Neural cell (in vitro differentiated cells): Measurements from ENCODE around the gene ANKRD44. TPM values are rescaled to one million over a fixed set of nuclear protein-coding genes. Genes with fewer than 3 reads are reported as not detected.

Source experiments
- H2AFZ ChIP-seq: fragments of 200-600, 300-800 bp; sonication (generic), shearing (Covaris generic); 2 replicates; pipeline ENCODE4 v1.6.0; 2014; ENCODE audit warnings: low read depth, mild to moderate bottlenecking, antibody characterized with exemption, low read length, moderate library complexity
- H3F3A ChIP-seq: fragments of 200-600 bp; shearing (Covaris generic); 2 replicates; pipeline ENCODE4 v1.6.1; 2016; ENCODE audit warnings: mild to moderate bottlenecking, moderate library complexity, mixed read lengths, antibody characterized with exemption, low read length; ENCODE audit not compliant: insufficient read depth, poor library complexity, severe bottlenecking
- H3K27ac ChIP-seq: fragments of 200-600, 300-800 bp; sonication (generic), shearing (Covaris generic); 2 replicates; pipeline ENCODE4 v1.5.1; 2014; ENCODE audit warnings: mild to moderate bottlenecking, low read length, moderate library complexity
- H3K27me3 ChIP-seq: fragments of 300-800, 200-600 bp; sonication (generic), shearing (Covaris generic); 2 replicates; pipeline ENCODE4 v1.6.0; 2014; ENCODE audit warnings: mild to moderate bottlenecking, low read depth, low read length, moderate library complexity; ENCODE audit not compliant: insufficient read depth
- H3K36me3 ChIP-seq: fragments of 300-800, 200-600 bp; sonication (generic), shearing (Covaris generic); 2 replicates; pipeline ENCODE4 v1.5.1; 2014; ENCODE audit warnings: mild to moderate bottlenecking, antibody characterized with exemption, low read length, moderate library complexity; ENCODE audit not compliant: insufficient read depth
- H3K4me2 ChIP-seq: fragments of 300-800, 200-600 bp; sonication (generic), shearing (Covaris generic); 2 replicates; pipeline ENCODE4 v1.6.0; 2014; ENCODE audit warnings: mild to moderate bottlenecking, low read length
- H3K4me3 ChIP-seq: fragments of 300-800, 200-600 bp; sonication (generic), shearing (Covaris generic); 2 replicates; pipeline ENCODE4 v1.5.1; 2014; ENCODE audit warnings: mild to moderate bottlenecking, low read length, moderate library complexity
- H3K79me2 ChIP-seq: fragments of 200-600 bp; shearing (Covaris generic); replicated peaks from 2 replicates; pipeline ENCODE4 v1.6.0; 2014; ENCODE audit warnings: mild to moderate bottlenecking, low read length, moderate library complexity; ENCODE audit not compliant: insufficient read depth
- H3K9ac ChIP-seq: fragments of 300-800, 200-600 bp; sonication (generic), shearing (Covaris generic); 2 replicates; pipeline ENCODE4 v1.6.1; 2016; ENCODE audit warnings: mild to moderate bottlenecking, low read length, mixed read lengths
- H3K9me2 ChIP-seq: fragments of 200-600 bp; shearing (Covaris generic); 2 replicates; pipeline ENCODE4 v1.6.1; 2016; ENCODE audit warnings: mild to moderate bottlenecking, low read length, mixed read lengths; ENCODE audit not compliant: insufficient read depth
- H3K9me3 ChIP-seq: fragments of 200-600, 300-800 bp; sonication (generic), shearing (Covaris generic); 2 replicates; pipeline ENCODE4 v1.6.1; 2016; ENCODE audit warnings: mild to moderate bottlenecking, mixed run types, low read length, moderate library complexity, mixed read lengths
- H4K20me1 ChIP-seq: fragments of 200-600 bp; shearing (Covaris generic); 2 replicates; pipeline ENCODE4 v1.6.1; 2016; ENCODE audit warnings: mild to moderate bottlenecking, mixed run types; ENCODE audit not compliant: insufficient read depth
- EP300 ChIP-seq: fragments of 450-650 bp; conservative IDR thresholded peaks from 2 replicates; pipeline ENCODE4 v1.6.1; 2014; ENCODE audit warnings: antibody characterized with exemption, mild to moderate bottlenecking, moderate library complexity; ENCODE audit not compliant: poor library complexity, severe bottlenecking
- EZH2 ChIP-seq: fragments of 200-600, 300-800 bp; shearing (Covaris generic), sonication (generic); IDR thresholded peaks from 2 replicates; pipeline ENCODE4 v1.6.1; 2014; ENCODE audit warnings: antibody characterized with exemption, low read length, borderline replicate concordance, mild to moderate bottlenecking; ENCODE audit not compliant: insufficient read depth, poor library complexity, severe bottlenecking
- MXI1 ChIP-seq: fragments of 450-650 bp; conservative IDR thresholded peaks from 2 replicates; pipeline ENCODE4 v1.6.1; 2014; ENCODE audit warnings: antibody characterized with exemption, mild to moderate bottlenecking; ENCODE audit not compliant: poor library complexity, severe bottlenecking
- POLR2AphosphoS5 ChIP-seq: IDR thresholded peaks from 2 replicates; pipeline ENCODE4 v1.6.1; 2012
- RAD21 ChIP-seq: fragments of 450-650 bp; conservative IDR thresholded peaks from 2 replicates; pipeline ENCODE4 v1.6.1; 2014; ENCODE audit warnings: antibody characterized with exemption, mild to moderate bottlenecking, moderate library complexity
- SMC3 ChIP-seq: fragments of 450-650 bp; conservative IDR thresholded peaks from 2 replicates; pipeline ENCODE4 v1.6.1; 2014; ENCODE audit warnings: antibody characterized with exemption, mild to moderate bottlenecking, moderate library complexity; ENCODE audit not compliant: poor library complexity
- TAF1 ChIP-seq: IDR thresholded peaks from 2 replicates; pipeline ENCODE4 v1.6.1; 2012; ENCODE audit warnings: low read depth
- polyA plus RNA-seq: library from polyadenylated mRNA; depleted of rRNA; stranded (reverse); fragments of >200 nt; gene quantifications from 2 replicates; pipeline ENCODE4 v1.2.3, GENCODE V29; 2014
- TF ChIP-seq, protein P1 (sequence below): IDR thresholded peaks from 2 replicates; pipeline ENCODE4 v1.6.1; 2012; ENCODE audit warnings: borderline replicate concordance
- TF ChIP-seq, protein P2 (sequence below): fragments of 450-650 bp; IDR thresholded peaks from 2 replicates; pipeline ENCODE4 v1.5.1; 2014; ENCODE audit warnings: antibody characterized with exemption, mild to moderate bottlenecking, moderate library complexity; ENCODE audit not compliant: poor library complexity, severe bottlenecking

The ANKRD44 gene
- polyA plus RNA-seq, 1 donor from 2014 or later: 94.3 TPM

DNA sequence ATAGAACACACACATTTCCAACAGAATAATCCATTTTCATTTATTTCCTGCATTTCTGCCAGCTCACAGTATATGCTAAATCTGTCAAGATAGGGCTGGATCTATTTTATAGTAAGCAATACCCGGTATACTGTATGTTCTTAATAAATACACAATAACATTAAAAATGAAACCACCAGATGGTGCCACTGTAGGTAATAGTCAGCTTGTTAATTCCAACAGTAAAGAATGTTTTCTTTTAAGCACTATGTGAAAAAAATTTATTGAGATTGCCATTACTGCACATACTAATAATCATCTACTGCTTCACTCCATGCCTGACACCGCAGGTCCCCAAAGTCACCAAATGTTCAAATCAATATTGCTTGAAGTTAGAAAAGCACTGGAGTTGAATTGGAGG, 252.6 kb downstream of the ANKRD44 start:
- Histone ChIP-seq H3K9ac (no peak overlapping the region), H3F3A (peaks cover 2% of the 10 kb centered on the region), H3K27ac (no peak overlapping the region), H3K9me3 (peaks cover 2% of the 10 kb centered on the region), H3K4me2 (no peak overlapping the region), H3K27me3 (no peaks in the 10 kb centered on the region), H4K20me1 (no peaks in the 10 kb centered on the region), H2AFZ (no peak overlapping the region), H3K79me2 (no peaks in the 10 kb centered on the region), H3K9me2 (no peaks in the 10 kb centered on the region), H3K4me3 (no peak overlapping the region), H3K36me3 (no peaks in the 10 kb centered on the region)
- TF ChIP-seq RAD21 (no peak), SMC3 (peak; percentile 40), EP300 (no peak)

DNA sequence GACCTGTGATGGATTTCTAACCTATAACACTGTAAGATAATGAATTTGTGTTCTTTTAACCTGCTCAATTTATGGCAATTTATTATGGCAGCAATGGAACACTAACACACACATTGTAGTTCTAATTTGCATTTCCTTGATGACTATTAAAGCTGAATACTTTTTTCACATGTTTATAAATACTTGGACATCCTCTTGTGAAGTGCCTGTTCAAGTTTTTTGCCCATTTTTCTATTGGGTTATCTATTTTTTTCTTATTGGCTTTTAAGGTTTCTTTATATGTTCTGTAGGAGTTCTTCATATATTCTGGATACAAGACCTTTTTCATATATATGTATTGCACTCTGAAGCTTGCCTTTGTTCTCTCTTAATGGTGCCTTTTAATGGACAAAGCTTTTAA, 255.5 kb downstream of the ANKRD44 start:
- no peaks in the 10 kb centered on the region for H3K9me3 ChIP-seq
- H3K36me3 ChIP-seq: no peaks in the 10 kb centered on the region
- H3K79me2 ChIP-seq: no peaks in the 10 kb centered on the region
- no peak overlapping the region for H3K4me2 ChIP-seq
- H3K4me3 ChIP-seq: no peak overlapping the region
- no peaks in the 10 kb centered on the region for H3K27me3 ChIP-seq
- peaks cover 2% of the 10 kb centered on the region for H3F3A ChIP-seq
- H3K27ac ChIP-seq: no peak overlapping the region
- H2AFZ ChIP-seq: no peak overlapping the region
- H3K9me2 ChIP-seq: no peaks in the 10 kb centered on the region
- TF ChIP-seq SMC3 (no peak), EZH2 (no peak), POLR2AphosphoS5 (no peak), MXI1 (no peak), RAD21 (no peak), EP300 (no peak), TAF1 (no peak)
- TF ChIP-seq, protein P1, sequence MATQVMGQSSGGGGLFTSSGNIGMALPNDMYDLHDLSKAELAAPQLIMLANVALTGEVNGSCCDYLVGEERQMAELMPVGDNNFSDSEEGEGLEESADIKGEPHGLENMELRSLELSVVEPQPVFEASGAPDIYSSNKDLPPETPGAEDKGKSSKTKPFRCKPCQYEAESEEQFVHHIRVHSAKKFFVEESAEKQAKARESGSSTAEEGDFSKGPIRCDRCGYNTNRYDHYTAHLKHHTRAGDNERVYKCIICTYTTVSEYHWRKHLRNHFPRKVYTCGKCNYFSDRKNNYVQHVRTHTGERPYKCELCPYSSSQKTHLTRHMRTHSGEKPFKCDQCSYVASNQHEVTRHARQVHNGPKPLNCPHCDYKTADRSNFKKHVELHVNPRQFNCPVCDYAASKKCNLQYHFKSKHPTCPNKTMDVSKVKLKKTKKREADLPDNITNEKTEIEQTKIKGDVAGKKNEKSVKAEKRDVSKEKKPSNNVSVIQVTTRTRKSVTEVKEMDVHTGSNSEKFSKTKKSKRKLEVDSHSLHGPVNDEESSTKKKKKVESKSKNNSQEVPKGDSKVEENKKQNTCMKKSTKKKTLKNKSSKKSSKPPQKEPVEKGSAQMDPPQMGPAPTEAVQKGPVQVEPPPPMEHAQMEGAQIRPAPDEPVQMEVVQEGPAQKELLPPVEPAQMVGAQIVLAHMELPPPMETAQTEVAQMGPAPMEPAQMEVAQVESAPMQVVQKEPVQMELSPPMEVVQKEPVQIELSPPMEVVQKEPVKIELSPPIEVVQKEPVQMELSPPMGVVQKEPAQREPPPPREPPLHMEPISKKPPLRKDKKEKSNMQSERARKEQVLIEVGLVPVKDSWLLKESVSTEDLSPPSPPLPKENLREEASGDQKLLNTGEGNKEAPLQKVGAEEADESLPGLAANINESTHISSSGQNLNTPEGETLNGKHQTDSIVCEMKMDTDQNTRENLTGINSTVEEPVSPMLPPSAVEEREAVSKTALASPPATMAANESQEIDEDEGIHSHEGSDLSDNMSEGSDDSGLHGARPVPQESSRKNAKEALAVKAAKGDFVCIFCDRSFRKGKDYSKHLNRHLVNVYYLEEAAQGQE: no peak
- TF ChIP-seq, protein P2, sequence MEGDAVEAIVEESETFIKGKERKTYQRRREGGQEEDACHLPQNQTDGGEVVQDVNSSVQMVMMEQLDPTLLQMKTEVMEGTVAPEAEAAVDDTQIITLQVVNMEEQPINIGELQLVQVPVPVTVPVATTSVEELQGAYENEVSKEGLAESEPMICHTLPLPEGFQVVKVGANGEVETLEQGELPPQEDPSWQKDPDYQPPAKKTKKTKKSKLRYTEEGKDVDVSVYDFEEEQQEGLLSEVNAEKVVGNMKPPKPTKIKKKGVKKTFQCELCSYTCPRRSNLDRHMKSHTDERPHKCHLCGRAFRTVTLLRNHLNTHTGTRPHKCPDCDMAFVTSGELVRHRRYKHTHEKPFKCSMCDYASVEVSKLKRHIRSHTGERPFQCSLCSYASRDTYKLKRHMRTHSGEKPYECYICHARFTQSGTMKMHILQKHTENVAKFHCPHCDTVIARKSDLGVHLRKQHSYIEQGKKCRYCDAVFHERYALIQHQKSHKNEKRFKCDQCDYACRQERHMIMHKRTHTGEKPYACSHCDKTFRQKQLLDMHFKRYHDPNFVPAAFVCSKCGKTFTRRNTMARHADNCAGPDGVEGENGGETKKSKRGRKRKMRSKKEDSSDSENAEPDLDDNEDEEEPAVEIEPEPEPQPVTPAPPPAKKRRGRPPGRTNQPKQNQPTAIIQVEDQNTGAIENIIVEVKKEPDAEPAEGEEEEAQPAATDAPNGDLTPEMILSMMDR: no peak
- no peak overlapping the region for H3K9ac ChIP-seq
- no peaks in the 10 kb centered on the region for H4K20me1 ChIP-seq

DNA sequence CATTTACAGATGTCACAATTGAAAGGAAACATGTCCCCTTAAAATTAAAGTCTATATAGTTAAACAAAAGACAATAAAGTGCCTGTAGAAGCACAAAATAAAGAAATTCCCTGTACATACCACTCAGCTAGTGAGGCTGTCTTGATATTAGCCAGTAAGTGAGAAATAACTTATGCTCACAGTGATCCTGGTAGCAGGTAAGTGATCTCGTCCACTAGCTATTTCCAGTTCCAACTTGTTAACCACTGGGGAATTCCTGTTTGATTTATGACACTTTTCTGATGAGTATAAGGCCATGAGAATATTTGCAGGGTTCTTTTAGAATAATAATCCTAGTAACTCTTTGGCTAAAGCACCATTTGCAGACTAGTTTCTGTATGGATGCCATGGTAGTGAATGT, 256.1 kb downstream of the ANKRD44 start:
- no peaks in the 10 kb centered on the region for H3K27me3 ChIP-seq
- peaks cover 2% of the 10 kb centered on the region for H3F3A ChIP-seq
- H3K9me2 ChIP-seq: no peaks in the 10 kb centered on the region
- no peaks in the 10 kb centered on the region for H3K36me3 ChIP-seq
- H3K9me3 ChIP-seq: no peaks in the 10 kb centered on the region
- no peak overlapping the region for H3K4me3 ChIP-seq
- no peak overlapping the region for H2AFZ ChIP-seq
- no peak for TF ChIP-seq EZH2
- no peak for TF ChIP-seq TAF1
- TF ChIP-seq, protein P1: no peak
- TF ChIP-seq MXI1: no peak
- TF ChIP-seq SMC3: no peak
- TF ChIP-seq EP300: no peak
- TF ChIP-seq POLR2AphosphoS5: no peak
- TF ChIP-seq RAD21: no peak
- TF ChIP-seq, protein P2: no peak
- H3K9ac ChIP-seq: no peak overlapping the region
- H4K20me1 ChIP-seq: no peaks in the 10 kb centered on the region
- H3K4me2 ChIP-seq: no peak overlapping the region
- H3K27ac ChIP-seq: no peak overlapping the region
- H3K79me2 ChIP-seq: no peaks in the 10 kb centered on the region
